ENCODE results near the gene TM7SF3.
"Not testable (repeated sequence)": the region's sequence is repeated elsewhere in the genome, so short reads cannot be mapped to it uniquely, and the experiment has no call there.

The TM7SF3 gene, protein sequence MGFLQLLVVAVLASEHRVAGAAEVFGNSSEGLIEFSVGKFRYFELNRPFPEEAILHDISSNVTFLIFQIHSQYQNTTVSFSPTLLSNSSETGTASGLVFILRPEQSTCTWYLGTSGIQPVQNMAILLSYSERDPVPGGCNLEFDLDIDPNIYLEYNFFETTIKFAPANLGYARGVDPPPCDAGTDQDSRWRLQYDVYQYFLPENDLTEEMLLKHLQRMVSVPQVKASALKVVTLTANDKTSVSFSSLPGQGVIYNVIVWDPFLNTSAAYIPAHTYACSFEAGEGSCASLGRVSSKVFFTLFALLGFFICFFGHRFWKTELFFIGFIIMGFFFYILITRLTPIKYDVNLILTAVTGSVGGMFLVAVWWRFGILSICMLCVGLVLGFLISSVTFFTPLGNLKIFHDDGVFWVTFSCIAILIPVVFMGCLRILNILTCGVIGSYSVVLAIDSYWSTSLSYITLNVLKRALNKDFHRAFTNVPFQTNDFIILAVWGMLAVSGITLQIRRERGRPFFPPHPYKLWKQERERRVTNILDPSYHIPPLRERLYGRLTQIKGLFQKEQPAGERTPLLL

DNA sequence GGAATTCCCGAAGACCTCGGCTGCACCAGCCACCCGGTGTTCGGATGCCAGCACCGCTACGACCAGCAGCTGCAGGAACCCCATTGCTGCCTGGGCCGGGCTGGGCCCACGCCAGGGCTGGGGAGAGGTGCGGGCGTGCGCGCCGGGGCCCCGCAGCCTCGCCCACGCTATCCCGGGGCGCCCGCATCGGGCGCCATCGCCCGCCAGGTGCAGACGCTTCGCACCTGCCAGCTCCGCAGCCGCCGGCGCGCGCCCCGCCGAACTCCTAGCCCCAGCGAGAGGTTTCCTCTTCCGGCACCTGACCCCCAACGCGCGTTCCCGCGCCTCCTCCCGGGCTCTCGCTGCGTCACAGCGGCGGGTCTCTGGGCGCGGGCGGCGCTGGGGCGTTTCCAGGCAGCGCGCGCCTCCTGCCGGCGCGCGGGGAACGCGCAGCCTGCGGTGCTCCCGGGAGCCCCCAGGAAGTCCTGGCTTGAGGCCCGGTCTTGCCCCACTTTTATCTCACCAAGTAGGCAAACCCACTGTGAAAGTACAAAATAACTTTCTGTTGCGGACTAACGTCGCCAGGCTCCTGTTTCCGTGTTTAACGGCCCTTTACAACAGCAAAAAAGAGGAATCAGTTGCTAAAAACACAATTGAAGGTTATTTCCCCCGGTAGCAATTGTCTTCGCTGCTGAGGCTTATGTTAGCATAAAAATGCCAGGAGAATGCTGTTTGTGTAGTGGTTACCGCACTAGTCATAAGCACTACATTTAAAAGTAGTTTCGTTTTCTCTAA is at the start of gene TM7SF3:
Gene TM7SF3 (minus strand): TSS at position 300 of the 774 bp plus-strand sequence. CDS start 216 bp downstream, at position 84.
- peak; percentile 93 for DNase-seq

DNA sequence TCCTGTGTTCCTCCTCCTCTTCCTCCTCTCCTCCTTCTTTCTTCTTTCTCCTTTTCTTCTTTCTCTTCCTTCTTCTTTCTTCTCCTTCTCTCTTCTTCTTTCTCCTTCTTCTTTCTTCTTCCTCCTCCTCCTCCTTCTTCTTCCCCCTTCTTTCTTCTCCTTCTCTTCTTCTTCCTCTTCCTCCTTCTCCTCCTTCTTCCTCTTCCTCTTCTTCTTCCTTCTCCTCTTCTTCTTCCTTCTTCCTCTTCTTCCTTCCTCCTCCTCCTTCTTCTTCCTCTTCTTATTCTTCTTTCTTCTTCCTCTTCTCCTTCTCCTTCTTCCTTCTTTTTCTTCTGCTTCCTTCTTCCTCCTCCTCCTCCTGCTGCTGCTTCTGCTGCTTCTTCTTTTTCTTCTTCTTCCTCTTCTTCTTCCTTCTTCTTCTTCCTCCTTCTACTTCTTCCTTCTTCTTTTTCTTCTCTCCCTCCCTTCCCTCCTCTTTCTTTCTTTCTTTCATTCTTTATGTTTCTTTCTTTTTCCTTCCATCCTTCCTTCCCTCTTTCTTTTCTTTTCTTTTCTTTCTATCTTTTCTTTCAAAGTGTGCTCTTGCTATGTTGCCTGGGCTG is 49.2 kb upstream of the TM7SF3 start:
- no peak for DNase-seq

DNA sequence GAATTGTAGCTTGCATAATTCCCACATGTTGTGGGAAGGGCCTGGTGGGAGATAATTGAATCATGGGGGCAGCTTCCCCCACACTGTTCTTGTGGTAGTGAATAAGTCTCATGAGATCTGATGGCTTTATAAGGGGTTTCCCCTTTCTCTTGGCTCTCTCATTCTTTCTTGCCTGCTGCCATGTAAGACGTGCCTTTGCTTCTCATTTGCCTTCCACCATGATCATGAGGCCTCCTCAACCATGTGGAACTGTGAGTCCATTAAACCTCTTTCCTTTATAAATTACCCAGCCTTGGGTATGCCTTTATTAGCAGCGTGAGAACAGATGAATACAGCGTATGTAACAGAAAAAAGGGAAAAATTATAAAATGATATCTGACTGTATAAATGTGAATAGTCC is 47.1 kb upstream of the TM7SF3 start:
- no peak for DNase-seq

DNA sequence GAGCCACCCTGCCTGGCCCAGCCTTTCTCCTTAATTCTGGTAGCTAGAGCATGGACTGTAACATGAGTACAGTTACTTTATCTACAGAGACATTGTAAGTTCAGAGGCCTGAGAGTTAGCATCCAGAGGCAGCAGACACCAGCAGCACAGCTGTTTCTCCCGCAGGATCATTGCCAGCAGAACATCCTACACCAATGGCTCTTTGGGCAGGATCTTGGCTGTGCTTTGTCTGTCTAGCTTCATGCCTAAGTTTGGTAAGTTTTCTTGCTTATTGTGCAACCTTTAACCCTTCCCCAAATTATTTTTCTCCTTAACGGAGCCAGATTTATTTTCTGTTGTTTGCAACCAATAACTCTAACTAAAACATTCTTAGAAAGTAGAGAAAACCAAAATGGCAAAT is 46.6 kb upstream of the TM7SF3 start:
- DNase-seq: no peak

DNA sequence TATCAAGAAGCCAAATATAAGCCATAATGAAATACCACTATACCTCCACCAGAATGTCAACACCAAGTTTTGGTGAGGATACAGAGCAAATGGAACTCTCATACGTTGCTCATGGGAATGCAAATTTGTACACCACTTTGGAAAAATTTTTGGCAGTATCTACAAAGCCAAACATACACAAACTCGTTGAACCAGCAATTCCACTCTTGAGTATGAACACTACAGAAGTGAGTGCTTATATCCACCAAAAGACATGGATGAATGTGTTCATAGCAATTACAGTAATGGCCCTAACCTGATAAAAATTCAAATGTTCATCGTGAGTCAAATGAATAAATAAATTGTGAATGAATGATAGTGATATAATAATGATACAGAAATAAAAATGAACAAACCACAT is 43.4 kb upstream of the TM7SF3 start:
- DNase-seq: no peak

DNA sequence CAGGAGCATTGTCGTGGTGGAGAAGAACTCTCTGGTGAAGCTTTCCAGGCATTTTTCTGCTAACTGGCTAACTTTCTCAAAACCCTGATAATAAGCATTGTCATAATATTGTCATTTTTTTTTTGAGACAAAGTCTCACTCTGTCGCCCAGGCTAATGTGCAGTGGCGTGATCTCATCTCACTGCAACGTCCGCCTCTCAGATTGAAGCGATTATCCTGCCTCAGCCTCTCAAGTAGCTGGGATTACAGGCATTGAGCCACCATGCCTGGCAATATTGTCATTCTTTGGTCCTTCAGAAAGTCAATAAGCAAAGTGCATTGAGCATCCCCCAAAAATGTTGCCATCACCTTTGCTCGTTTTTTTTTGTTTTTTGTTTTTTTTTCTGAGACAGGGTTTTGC is 41.8 kb upstream of the TM7SF3 start:
- no peak for DNase-seq

DNA sequence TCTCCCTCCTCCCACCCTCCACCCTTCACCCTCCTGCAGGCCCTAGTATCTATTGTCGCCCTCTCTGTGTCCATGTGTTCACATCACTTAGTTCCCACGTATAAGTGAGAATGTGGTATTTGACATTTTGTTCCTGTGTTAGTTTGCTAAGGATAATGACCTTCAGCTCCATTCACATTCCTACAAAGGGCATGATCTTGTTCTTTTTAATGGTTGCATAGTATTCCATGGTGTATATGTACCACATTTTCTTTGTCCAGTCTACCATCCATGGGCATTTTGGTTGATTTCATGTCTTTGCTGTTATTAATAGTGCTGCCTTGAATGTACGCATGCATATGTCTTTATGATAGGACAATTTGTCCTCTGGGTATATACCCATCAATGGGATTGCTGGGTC is 38.6 kb upstream of the TM7SF3 start:
- no peak for DNase-seq

DNA sequence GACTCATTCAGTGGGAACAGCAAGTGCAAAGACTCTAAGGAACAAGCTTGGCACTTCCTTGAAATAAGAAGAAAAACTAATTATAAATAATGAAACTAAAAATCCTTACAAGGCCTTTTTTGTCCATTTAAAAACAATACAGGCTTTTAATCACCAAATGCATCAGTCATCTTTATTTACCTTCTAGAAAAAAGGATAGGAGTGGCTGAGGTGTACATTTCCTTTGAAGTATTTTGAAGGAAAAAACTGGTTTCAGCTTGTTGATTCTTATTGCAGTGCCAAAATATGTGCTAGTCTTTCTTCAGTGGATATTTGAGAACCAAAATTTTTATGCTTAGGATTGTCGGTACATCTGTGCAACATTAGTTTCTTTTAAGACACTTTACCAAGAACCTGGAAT is 38.0 kb upstream of the TM7SF3 start:
- DNase-seq: no peak

DNA sequence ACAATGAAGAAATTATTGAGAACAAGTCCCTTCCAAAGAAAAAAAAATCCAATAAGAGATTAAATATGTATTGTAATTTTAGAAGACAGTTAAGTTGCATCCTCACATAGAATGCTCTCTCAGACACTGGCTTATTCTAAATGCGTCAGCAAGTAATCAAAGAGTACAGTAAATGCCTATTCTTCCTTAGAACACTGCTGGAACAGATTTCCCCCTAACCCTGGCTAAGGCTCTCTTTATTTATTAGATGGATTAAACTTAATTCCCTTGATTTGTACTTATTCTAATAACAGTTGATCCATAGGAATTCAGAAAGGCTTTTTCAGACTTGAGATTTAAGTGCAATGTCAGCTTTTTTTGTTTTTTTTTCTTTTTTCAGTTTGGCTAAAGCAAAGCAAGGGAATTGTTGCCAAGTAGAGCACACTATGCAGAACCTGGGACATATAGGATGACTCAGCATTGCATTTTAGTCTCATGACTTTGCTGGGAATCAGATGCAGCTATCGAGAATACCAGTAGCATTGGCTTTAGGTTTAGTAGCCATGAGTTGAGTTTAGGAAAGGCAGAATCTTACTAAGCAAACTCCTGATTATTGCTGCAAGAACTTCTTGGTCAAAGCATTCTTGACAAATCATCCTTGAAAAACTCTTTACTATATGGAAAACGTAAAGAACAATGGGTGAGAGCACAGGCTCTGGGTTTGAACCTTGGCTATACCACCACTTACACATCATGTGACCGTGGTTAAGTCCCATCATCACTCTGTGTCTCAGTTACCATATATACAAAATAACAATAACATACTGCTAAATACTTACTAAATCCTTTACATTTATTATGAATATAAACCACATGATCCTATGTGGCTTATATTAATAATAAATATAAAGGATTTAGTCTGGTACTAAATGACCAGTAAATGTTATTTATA is 34.9 kb upstream of the TM7SF3 start:
- no peak for DNase-seq

DNA sequence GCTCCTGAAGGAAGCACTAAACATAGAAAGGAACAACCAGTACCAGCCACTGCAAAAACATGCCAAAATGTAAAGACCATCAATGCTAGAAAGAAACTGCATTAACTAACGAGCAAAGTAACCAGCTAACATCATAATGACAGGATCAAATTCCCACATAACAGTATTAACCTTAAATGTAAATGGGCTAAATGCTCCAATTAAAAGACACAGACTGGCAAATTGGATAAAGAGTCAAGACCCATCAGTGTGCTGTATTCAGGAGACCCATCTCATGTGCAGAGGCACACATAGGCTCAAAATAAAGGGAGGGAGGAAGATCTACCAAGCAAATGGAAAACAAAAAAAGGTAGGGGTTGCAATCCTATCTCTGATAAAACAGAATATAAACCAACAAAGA is 27.8 kb upstream of the TM7SF3 start:
- DNase-seq: not testable (repeated sequence)

DNA sequence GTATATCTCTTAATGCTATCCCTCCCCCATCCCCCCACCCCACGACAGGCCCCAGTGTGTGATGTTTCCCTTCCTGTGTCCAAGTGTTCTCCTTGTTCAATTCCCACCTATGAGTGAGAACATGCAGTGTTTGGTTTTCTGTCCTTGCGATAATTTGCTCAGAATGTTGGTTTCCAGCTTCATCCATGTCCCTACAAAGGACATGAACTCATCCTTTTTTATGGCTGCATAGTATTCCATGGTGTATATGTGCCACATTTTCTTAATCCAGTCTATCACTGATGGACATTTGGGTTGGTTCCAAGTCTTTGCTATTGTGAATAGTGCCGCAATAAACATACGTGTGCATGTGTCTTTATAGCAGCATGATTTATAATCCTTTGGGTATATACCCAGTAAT is 26.5 kb upstream of the TM7SF3 start:
- DNase-seq: not testable (repeated sequence)

DNA sequence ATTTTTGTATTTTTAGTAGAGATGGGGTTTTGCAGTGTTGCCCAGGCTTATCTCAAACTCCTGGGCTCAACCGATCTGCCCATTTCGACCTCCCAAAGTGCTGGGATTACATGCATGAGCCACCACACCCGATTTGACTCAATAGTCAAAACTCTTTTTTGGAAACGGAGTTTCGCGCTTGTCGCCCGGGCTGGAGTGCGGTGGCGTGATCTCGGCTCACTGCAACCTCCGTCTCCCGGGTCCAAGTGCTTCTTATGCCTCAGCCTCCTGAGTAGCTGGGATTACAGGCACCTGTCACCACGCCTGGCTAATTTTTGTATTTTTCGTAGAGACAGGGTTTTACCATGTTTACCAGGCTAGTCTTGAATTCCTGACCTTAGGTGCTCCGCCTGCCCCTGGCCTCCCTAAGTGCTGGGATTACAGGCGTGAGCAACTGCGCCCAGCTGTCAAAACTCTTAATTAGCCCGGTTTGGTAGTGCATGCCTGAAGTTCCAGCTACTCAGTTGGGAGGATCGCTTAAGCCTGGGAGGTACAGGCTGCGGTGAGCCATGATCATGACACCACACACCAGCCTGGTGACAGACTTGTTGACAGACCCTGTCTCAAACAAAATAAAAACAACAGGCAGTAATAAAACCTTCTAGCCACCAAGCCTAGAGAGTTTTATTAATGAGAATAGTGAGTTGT is 20.6 kb upstream of the TM7SF3 start:
- no peak for DNase-seq

DNA sequence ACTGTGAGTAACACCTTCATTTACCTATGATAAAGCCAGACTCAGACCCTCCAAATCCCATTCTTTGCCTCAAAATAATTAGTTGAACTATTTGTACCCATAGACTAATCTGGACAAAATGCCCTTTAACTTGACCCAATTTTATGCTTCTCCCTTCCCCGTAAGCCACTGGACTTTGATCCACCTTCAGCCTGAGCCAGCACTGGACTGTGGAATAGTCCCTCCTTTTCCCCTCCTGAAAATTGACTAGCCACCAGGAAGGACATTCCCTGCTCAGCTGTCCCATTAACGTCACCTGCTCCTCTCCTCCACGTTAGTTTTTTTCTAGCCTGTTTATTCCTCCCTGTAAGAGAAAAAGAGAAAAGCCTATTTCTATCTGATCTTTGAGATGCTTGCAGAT is 18.5 kb upstream of the TM7SF3 start:
- no peak for DNase-seq

DNA sequence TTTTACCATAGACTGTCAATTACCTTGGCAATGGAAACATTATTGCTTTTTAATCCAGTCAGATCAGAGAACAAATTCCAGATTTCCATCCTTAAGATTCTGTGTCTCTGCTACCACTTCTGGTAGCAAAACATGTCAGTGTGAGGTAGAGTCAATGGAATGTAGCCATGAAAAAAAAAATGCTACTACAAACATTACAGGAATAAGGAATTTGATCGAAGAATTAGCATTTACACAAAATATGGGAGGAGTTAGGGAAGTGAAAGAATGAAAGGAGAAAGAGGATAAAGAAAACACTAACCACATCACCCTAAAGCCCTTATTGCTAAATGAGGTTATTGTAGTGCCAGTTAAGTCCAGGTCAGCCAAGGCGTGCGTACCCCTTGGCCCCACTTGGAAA is 17.3 kb upstream of the TM7SF3 start:
- DNase-seq: no peak

DNA sequence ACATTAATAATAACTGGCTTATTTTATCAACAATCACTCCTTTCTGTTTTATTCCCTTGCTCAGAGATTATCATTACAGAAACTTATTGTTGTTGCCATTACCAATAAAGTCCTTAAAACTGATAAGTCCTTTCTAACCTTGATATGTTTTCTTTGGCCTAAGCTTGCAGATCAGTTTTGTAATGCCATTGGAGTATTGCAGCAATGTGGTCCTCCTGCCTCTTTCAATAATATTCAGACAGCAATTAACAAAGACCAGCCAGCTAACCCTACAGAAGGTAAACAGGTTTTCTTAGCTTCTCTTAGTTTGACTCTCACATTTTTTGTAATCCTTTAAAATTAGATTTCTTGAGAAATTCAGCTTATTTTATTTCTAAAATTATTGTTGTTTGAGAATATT is 12.1 kb upstream of the TM7SF3 start:
- DNase-seq: no peak

DNA sequence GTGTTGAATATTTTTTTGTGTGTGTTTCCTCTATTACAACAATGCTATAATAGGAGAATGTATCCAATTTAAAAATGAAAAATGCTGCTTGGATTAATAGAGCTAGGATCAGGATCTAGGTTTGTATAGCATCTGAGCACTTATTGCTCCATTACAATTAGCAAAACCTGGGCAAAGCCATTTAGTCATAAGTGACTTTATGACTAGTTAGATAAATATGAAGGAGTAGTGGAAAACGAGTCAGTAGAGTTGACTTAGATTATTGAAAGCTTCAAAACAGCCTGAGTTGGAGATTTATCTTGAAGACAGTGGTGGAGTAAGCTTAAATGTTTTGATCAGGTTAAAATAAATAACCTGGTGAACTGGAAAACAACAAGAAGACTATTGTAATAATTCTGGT is 10.9 kb upstream of the TM7SF3 start:
- DNase-seq: no peak

DNA sequence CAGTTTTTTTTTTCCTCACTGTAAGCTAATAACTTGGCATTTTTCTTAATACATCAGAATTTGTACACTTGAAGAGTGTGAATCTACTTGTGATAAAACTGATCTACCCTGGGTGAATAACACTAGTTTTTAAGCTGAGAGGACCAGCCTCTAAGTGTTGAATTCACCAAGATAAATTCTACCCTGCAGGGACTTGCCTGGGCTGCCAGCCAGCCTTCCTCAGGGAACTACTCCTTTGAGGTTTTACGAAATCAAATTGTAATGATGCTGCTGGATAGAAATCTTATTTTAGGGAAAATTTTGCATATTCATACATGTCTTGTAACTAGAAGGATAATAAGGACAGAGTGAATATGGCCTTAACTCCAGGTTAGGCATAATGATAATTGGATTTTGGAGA is 10.1 kb upstream of the TM7SF3 start:
- no peak for DNase-seq

DNA sequence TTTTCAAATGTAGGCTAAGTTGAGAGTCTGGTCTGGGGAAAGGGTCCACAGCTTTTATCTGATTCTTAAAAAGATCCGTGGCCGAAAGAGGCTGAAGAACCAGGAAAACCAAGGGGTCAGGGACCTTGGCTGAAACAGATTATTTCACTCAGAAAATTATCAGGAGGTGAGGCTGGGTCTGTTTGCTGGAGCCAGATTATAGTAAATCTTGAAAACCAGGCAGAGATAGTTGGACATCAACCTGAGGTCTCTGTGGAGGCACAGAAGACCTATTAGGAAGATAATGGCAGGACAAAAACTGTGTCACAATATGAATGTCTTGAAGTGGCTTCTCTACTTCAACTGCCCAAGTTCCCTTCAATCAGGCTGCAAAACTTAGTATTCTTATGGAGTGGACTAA is 6.6 kb upstream of the TM7SF3 start:
- no peak for DNase-seq

DNA sequence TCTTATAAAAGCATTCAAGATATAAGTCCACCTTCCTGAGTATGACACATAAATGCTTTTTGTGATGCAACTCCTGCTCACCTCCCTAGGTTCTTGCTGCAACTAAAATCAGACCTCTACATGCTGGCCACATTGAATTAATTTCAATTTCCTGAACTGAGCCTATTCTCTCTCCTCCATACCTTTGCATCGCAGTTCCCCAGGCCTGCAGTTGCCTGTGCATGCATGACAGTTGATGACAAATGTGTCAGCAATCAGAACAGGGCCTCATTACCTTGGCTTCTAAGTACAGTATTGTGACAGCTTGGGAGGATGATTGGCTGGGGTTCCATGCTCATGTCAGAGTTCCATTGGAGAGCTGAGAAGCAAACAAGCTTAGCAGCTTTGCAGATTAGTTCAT is 3.9 kb upstream of the TM7SF3 start:
- no peak for DNase-seq

DNA sequence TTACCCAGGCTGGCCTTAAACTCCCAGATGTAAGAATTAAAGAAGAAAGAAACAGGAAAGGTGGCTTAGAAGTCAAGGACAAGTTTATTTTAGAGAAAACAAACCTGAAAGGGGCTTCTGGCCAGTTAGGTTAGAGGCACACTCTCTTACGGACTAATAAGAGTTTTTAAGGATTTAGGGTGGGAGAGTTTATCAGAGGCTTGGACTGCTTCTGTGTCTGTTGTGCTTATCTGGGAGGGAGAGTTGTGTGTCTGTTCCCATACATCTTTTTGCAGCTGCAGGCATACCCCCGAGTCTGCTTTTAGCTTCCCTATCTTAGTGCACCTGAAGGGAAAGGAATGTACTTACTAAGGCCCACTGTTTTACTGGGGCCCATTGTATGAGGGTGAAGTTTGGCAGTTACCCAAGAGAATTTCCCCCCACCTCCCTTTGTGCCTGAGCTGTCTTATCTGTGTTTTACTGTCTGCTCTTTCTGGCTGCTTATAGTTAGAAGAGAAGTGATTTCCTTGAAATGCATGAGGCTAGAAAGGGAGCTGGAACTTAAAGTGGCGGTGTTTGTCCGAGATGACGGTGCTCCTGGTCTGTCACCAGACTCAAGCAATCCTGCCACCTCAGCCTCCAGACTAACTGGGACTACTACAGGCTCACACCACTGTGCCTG is 3.1 kb upstream of the TM7SF3 start:
- DNase-seq: not testable (repeated sequence)

DNA sequence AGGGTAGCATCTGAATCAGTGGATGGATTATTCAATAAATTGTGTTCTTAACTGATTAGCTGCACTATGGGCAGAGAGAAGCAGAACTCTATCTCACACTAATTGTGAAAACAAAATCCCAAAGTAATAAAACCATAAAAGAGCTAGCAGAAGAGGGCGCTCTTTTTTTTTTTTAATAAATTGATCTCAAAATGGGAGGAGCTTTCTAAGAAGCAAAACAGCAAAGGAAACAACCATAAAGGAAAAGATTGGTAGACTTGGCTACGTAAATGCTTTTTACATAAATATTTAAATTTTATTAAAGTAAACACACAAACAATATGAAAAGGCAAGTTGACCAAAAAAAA is 1.5 kb upstream of the TM7SF3 start:
- DNase-seq: no peak

All from activated CD4-positive, alpha-beta T cell treated with anti-CD3 and anti-CD28 coated beads, Interleukin-2, amount 50 U/mL, for 48 hours (primary cell).